SK-N-SH (cell line): ENCODE data around the gene AGBL1.

Source experiments
- CHD2 ChIP-seq: fragments of 150-350 bp; IDR thresholded peaks from 2 replicates; pipeline ENCODE4 v1.6.1; 2018; ENCODE audit warnings: low read length; ENCODE audit not compliant: partially characterized antibody
- EZH2phosphoT487 ChIP-seq: fragments of 200-600 bp; sonication (generic); IDR thresholded peaks from 2 replicates; pipeline ENCODE4 v1.6.1; 2017; ENCODE audit warnings: low read depth, mixed run types, mild to moderate bottlenecking, antibody characterized with exemption, moderate library complexity, borderline replicate concordance
- RXRA ChIP-seq: IDR thresholded peaks from 2 replicates; pipeline ENCODE4 v1.4.0; 2012; ENCODE audit warnings: low read depth, mild to moderate bottlenecking, borderline replicate concordance
- SMC3 ChIP-seq: IDR thresholded peaks from 2 replicates; pipeline ENCODE4 v1.6.1; 2012; ENCODE audit warnings: low read depth, low read length, improper control_type of control experiment
- TAF1 ChIP-seq: IDR thresholded peaks from 2 replicates; pipeline ENCODE4 v1.6.1; 2012; ENCODE audit warnings: low read depth, mild to moderate bottlenecking, low read length, moderate library complexity, borderline replicate concordance
- TF ChIP-seq, protein P1 (sequence below): IDR thresholded peaks from 2 replicates; pipeline ENCODE4 v1.6.1; 2012; ENCODE audit warnings: mild to moderate bottlenecking, low read depth, low read length, moderate library complexity
- TF ChIP-seq, protein P2 (sequence below): fragments of 150-350 bp; IDR thresholded peaks from 2 replicates; pipeline ENCODE4 v1.6.1; 2016; ENCODE audit warnings: mild to moderate bottlenecking, low read depth, low read length
- TF ChIP-seq, protein P3 (sequence below): fragments of 200-600 bp; sonication (generic); IDR thresholded peaks from 2 replicates; pipeline ENCODE4 v1.6.1; 2017; ENCODE audit warnings: antibody characterized with exemption, mild to moderate bottlenecking, moderate library complexity
- TF ChIP-seq, protein P4 (sequence below): IDR thresholded peaks from 2 replicates; pipeline ENCODE4 v1.4.0; 2012; ENCODE audit warnings: low read depth, borderline replicate concordance

DNA sequence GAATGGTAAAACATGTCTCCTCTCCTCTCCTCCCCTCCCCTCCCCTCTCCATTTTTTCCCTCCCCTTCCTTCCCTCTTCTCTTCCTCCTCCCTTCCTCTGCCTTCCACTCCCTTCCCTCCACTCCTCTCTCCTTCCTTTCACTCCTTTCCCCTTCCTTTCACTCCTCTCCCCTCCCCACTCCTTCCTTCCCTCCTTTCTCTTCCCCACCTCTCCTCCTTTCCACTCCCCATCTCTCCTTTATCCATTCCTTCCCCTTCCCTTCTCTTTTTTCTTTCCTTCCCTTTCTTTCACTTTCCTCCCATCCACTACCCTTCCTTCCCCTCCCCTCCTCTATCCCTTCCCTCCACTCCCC is 621.9 kb downstream of the AGBL1 start:
- TF ChIP-seq TAF1 (no peak), CHD2 (no peak), EZH2phosphoT487 (no peak), RXRA (no peak), SMC3 (no peak)
- TF ChIP-seq, protein P1, sequence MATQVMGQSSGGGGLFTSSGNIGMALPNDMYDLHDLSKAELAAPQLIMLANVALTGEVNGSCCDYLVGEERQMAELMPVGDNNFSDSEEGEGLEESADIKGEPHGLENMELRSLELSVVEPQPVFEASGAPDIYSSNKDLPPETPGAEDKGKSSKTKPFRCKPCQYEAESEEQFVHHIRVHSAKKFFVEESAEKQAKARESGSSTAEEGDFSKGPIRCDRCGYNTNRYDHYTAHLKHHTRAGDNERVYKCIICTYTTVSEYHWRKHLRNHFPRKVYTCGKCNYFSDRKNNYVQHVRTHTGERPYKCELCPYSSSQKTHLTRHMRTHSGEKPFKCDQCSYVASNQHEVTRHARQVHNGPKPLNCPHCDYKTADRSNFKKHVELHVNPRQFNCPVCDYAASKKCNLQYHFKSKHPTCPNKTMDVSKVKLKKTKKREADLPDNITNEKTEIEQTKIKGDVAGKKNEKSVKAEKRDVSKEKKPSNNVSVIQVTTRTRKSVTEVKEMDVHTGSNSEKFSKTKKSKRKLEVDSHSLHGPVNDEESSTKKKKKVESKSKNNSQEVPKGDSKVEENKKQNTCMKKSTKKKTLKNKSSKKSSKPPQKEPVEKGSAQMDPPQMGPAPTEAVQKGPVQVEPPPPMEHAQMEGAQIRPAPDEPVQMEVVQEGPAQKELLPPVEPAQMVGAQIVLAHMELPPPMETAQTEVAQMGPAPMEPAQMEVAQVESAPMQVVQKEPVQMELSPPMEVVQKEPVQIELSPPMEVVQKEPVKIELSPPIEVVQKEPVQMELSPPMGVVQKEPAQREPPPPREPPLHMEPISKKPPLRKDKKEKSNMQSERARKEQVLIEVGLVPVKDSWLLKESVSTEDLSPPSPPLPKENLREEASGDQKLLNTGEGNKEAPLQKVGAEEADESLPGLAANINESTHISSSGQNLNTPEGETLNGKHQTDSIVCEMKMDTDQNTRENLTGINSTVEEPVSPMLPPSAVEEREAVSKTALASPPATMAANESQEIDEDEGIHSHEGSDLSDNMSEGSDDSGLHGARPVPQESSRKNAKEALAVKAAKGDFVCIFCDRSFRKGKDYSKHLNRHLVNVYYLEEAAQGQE: no peak
- TF ChIP-seq, protein P2, sequence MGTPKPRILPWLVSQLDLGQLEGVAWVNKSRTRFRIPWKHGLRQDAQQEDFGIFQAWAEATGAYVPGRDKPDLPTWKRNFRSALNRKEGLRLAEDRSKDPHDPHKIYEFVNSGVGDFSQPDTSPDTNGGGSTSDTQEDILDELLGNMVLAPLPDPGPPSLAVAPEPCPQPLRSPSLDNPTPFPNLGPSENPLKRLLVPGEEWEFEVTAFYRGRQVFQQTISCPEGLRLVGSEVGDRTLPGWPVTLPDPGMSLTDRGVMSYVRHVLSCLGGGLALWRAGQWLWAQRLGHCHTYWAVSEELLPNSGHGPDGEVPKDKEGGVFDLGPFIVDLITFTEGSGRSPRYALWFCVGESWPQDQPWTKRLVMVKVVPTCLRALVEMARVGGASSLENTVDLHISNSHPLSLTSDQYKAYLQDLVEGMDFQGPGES: no peak
- TF ChIP-seq, protein P3, sequence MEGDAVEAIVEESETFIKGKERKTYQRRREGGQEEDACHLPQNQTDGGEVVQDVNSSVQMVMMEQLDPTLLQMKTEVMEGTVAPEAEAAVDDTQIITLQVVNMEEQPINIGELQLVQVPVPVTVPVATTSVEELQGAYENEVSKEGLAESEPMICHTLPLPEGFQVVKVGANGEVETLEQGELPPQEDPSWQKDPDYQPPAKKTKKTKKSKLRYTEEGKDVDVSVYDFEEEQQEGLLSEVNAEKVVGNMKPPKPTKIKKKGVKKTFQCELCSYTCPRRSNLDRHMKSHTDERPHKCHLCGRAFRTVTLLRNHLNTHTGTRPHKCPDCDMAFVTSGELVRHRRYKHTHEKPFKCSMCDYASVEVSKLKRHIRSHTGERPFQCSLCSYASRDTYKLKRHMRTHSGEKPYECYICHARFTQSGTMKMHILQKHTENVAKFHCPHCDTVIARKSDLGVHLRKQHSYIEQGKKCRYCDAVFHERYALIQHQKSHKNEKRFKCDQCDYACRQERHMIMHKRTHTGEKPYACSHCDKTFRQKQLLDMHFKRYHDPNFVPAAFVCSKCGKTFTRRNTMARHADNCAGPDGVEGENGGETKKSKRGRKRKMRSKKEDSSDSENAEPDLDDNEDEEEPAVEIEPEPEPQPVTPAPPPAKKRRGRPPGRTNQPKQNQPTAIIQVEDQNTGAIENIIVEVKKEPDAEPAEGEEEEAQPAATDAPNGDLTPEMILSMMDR: no peak
- TF ChIP-seq, protein P4, sequence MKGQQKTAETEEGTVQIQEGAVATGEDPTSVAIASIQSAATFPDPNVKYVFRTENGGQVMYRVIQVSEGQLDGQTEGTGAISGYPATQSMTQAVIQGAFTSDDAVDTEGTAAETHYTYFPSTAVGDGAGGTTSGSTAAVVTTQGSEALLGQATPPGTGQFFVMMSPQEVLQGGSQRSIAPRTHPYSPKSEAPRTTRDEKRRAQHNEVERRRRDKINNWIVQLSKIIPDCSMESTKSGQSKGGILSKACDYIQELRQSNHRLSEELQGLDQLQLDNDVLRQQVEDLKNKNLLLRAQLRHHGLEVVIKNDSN: no peak
